HepG2 (cell line): Measurements from ENCODE around the gene ARHGAP35. TPM values are rescaled to one million over a fixed set of nuclear protein-coding genes. Genes with fewer than 3 reads are reported as not detected.
A peak's percentile ranks its signal among the peaks of the same experiment; 100 is the strongest.

Experiments
- ATAC-seq: fragments of 200-7000 bp; cut with Tn5 transposase; 3 replicates; pipeline ENCODE4 v1.9.1; 2020; ENCODE audit warnings: mild to moderate bottlenecking, moderate library complexity
- BruUV-seq: library from RNA; stranded (reverse); fragments of 400-500 nt; replicated peaks from 2 replicates; lab custom pipeline; 2021; lab: Mats Ljungman, UMichigan
- CTCF ChIA-PET: fragments of 300-600 bp; formaldehyde crosslinking; extraction: SDS; loops from one replicate; lab custom pipeline; 2021; ENCODE audit warnings: low total read pairs, inconsistent platforms, low intra/inter-chr PET ratio; lab: Yijun Ruan, JAX
- POLR2A ChIA-PET: fragments of 350-600 bp; sonication (Branson Sonifier 250); formaldehyde crosslinking; loops from one replicate; lab custom pipeline; 2020; ENCODE audit warnings: antibody characterized with exemption, inconsistent platforms; lab: Yijun Ruan, JAX
- DNase-seq: peaks from one replicate; pipeline ENCODE4 v3.0.0-alpha.2; 2015; ENCODE audit warnings: low spot score
- FAIRE-seq: peaks from 3 replicates; lab custom pipeline; 2011; peaks lifted over from hg19 to GRCh38; lab: Jason Lieb, UNC
- H2AFZ ChIP-seq: one replicate; pipeline ENCODE4 v1.6.1; 2011; ENCODE audit warnings: low read length, inconsistent platforms
- H3K27ac ChIP-seq: fragments of 300-600 bp; 3 replicates; pipeline ENCODE4 v1.8.0; 2011; ENCODE audit warnings: mixed run types, mild to moderate bottlenecking, mixed read lengths, low read length, inconsistent platforms; ENCODE audit not compliant: insufficient read depth; ENCODE audit errors: extremely low read length
- H3K27me3 ChIP-seq, 2 experiments: fragments of 200-600 bp in 1 of 2; 2 replicates in 1 of 2; 3 replicates in 1 of 2; pipeline versions ENCODE4 v1.6.0 to v1.8.0; 2011; ENCODE audit warnings: low read length in 2 of 2, mild to moderate bottlenecking in 2 of 2, moderate library complexity in 2 of 2, inconsistent platforms in 1 of 2; ENCODE audit not compliant: insufficient read depth in 2 of 2, control insufficient read depth in 1 of 2
- H3K36me3 ChIP-seq, 2 experiments: fragments of 200-600 bp in 1 of 2; replicated peaks in 1 of 2; 2 replicates in 1 of 2; 3 replicates in 1 of 2; pipeline versions ENCODE4 v1.5.1 to v1.8.0; 2011; ENCODE audit warnings: low read length in 2 of 2, inconsistent platforms in 1 of 2; ENCODE audit not compliant: insufficient read depth in 2 of 2, control insufficient read depth in 1 of 2
- H3K4me1 ChIP-seq: 2 replicates; pipeline ENCODE4 v1.5.1; 2012; ENCODE audit warnings: low read length, inconsistent platforms; ENCODE audit not compliant: insufficient read depth
- H3K4me2 ChIP-seq: 2 replicates; pipeline ENCODE4 v1.6.0; 2011; ENCODE audit warnings: low read depth, low read length, inconsistent platforms
- H3K4me3 ChIP-seq, 3 experiments: fragments of 200-600 bp in 1 of 3; sonication (generic), shearing (Covaris generic) in 1 of 3; replicated peaks in 1 of 3; 2 replicates each; pipeline ENCODE4 v1.5.1; 2011 to 2016; ENCODE audit warnings: low read length in 3 of 3, inconsistent platforms in 2 of 3, low read depth in 2 of 3, mild to moderate bottlenecking in 2 of 3, control low read depth in 1 of 3, mixed read lengths in 1 of 3; ENCODE audit not compliant: insufficient read depth in 1 of 3
- H3K79me2 ChIP-seq: one replicate; pipeline ENCODE4 v1.6.1; 2011; ENCODE audit warnings: low read length, inconsistent platforms; ENCODE audit not compliant: insufficient read depth
- H3K9ac ChIP-seq: 2 replicates; pipeline ENCODE4 v1.6.0; 2011; ENCODE audit warnings: mild to moderate bottlenecking, low read depth, low read length, inconsistent platforms; ENCODE audit not compliant: insufficient read depth
- H3K9me3 ChIP-seq: 2 replicates; pipeline ENCODE4 v1.5.1; 2012; ENCODE audit warnings: mild to moderate bottlenecking, low read length
- H4K20me1 ChIP-seq: 2 replicates; pipeline ENCODE4 v1.6.0; 2011; ENCODE audit warnings: inconsistent platforms, mild to moderate bottlenecking, low read length, moderate library complexity; ENCODE audit not compliant: insufficient read depth
- ARHGAP35 ChIP-seq: sonication (generic); formaldehyde crosslinking; IDR thresholded peaks from 2 replicates; pipeline ENCODE4 v1.9.0; 2022; ENCODE audit warnings: mild to moderate bottlenecking, inconsistent platforms, moderate library complexity, missing genetic modification reagents, borderline replicate concordance
- CEBPG ChIP-seq: IDR thresholded peaks from 2 replicates; pipeline ENCODE4 v1.6.1; 2016
- ERF ChIP-seq: IDR thresholded peaks from 2 replicates; pipeline ENCODE4 v1.6.1; 2018; ENCODE audit warnings: missing biosample characterization, missing genetic modification reagents
- EZH2 ChIP-seq: conservative IDR thresholded peaks from 2 replicates; pipeline ENCODE4 v1.6.1; 2012; ENCODE audit warnings: mild to moderate bottlenecking, low read depth, low read length, moderate library complexity
- GRHL1 ChIP-seq: sonication (generic); formaldehyde crosslinking; conservative IDR thresholded peaks from 2 replicates; pipeline ENCODE4 v1.8.0; 2022; ENCODE audit warnings: missing genetic modification reagents
- KDM2A ChIP-seq: sonication (generic); formaldehyde crosslinking; IDR thresholded peaks from 2 replicates; pipeline ENCODE4 v1.4.0; 2020; ENCODE audit warnings: low read depth, missing genetic modification reagents, borderline replicate concordance
- LBX2 ChIP-seq: sonication (generic); formaldehyde crosslinking; IDR thresholded peaks from 2 replicates; pipeline ENCODE4 v1.5.0; 2020; ENCODE audit warnings: missing genetic modification reagents, mild to moderate bottlenecking, borderline replicate concordance
- MAZ ChIP-seq, 2 experiments: sonication (generic) in 1 of 2; formaldehyde crosslinking in 1 of 2; IDR thresholded peaks; 2 replicates each; pipeline versions ENCODE4 v1.5.0 to v1.6.1; 2012 to 2020; ENCODE audit warnings: low read depth in 2 of 2, mild to moderate bottlenecking in 2 of 2, borderline replicate concordance in 1 of 2, improper control_type of control experiment in 1 of 2, low read length in 1 of 2, missing genetic modification reagents in 1 of 2, moderate library complexity in 1 of 2
- MED8 ChIP-seq: sonication (generic); formaldehyde crosslinking; IDR thresholded peaks from 2 replicates; pipeline ENCODE4 v1.8.1; 2023; ENCODE audit warnings: mild to moderate bottlenecking, missing genetic modification reagents; ENCODE audit not compliant: insufficient replicate concordance
- MIER3 ChIP-seq: IDR thresholded peaks from 2 replicates; pipeline ENCODE4 v1.6.1; 2016; ENCODE audit warnings: missing compliant biosample characterization, borderline replicate concordance
- MZF1 ChIP-seq: sonication (generic); formaldehyde crosslinking; IDR thresholded peaks from 2 replicates; pipeline ENCODE4 v1.8.1; 2023; ENCODE audit warnings: mild to moderate bottlenecking, missing genetic modification reagents, borderline replicate concordance
- PCBP1 ChIP-seq: fragments of 200-400 bp; formaldehyde crosslinking; IDR thresholded peaks from 2 replicates; pipeline ENCODE4 v1.6.1; 2017; ENCODE audit warnings: mild to moderate bottlenecking, low read depth, low read length, borderline replicate concordance
- POLR2A ChIP-seq, 2 experiments: IDR thresholded peaks; 2 replicates each; pipeline ENCODE4 v1.6.1; 2011; ENCODE audit warnings: low read depth in 2 of 2, low read length in 2 of 2, mild to moderate bottlenecking in 1 of 2, moderate library complexity in 1 of 2; ENCODE audit not compliant: insufficient read depth in 1 of 2
- POLR2G ChIP-seq: fragments of 200-400 bp; formaldehyde crosslinking; IDR thresholded peaks from 2 replicates; pipeline ENCODE4 v1.6.1; 2018; ENCODE audit warnings: mild to moderate bottlenecking, low read depth, low read length, moderate library complexity
- TEAD3 ChIP-seq: optimal IDR thresholded peaks from 2 replicates; pipeline ENCODE3; 2016; ENCODE audit warnings: borderline replicate concordance
- ZFP90 ChIP-seq: sonication (generic); formaldehyde crosslinking; IDR thresholded peaks from 2 replicates; pipeline ENCODE4 v1.8.0; 2022; ENCODE audit warnings: missing genetic modification reagents, mild to moderate bottlenecking, inconsistent platforms, borderline replicate concordance
- ZNF232 ChIP-seq: sonication (generic); formaldehyde crosslinking; IDR thresholded peaks from 2 replicates; pipeline ENCODE4 v1.4.0; 2020; ENCODE audit warnings: missing genetic modification reagents, borderline replicate concordance
- ZNF446 ChIP-seq: sonication (generic); formaldehyde crosslinking; IDR thresholded peaks from 2 replicates; pipeline ENCODE4 v1.5.0; 2020; ENCODE audit warnings: mild to moderate bottlenecking, missing genetic modification reagents
- ZNF530 ChIP-seq: sonication (generic); formaldehyde crosslinking; IDR thresholded peaks from 2 replicates; pipeline ENCODE4 v1.5.0; 2020; ENCODE audit warnings: low read depth, mild to moderate bottlenecking, missing genetic modification reagents
- WGBS: methylation state at CpG from one replicate; pipeline ENCODE4 v1.1.6; 2017; ENCODE audit warnings: low lambda C conversion rate; 5-methylcytosine and 5-hydroxymethylcytosine counted together
- in situ Hi-C: cut with HindIII; loops from 2 replicates; pipeline ENCODE4 v1.10.0; 2017; ENCODE audit warnings: low pct_unique_long_range_greater_than_20kb; ENCODE audit not compliant: extremely low pct_ligation_motif_present
- intact Hi-C: fragments of 100-400 bp; cut with micrococcal nuclease; formaldehyde crosslinking; loops from one replicate; pipeline ENCODE4 v1.10.0; 2022; ENCODE audit not compliant: unreplicated experiment
- polyA plus RNA-seq, 8 experiments: library from polyadenylated mRNA; depleted of rRNA in 3 of 8; stranded (reverse) in 7 of 8; unstranded in 1 of 8; fragments of >200 nt; fragmentation: Illumina TruSeq in 4 of 8; extraction: Trizol in 4 of 8; gene quantifications; 2 replicates each; pipeline versions ENCODE4 v1.2.1 to v1.2.3, GENCODE V29; 2011 to 2016; ENCODE audit warnings: low read depth in 4 of 8, missing spikeins in 1 of 8, mixed read lengths in 1 of 8; ENCODE audit not compliant: insufficient read depth in 1 of 8
- total RNA-seq, 5 experiments: library from RNA; depleted of rRNA; stranded (reverse); fragments of >200 nt; fragmentation: Illumina TruSeq; extraction: Trizol; gene quantifications; 2 replicates each; pipeline ENCODE4 v1.2.3, GENCODE V29; 2016; ENCODE audit warnings: low read depth in 1 of 5

Gene ARHGAP35
- total and polyA plus RNA-seq, 2 of the 13 experiments (the other 11 are each of a cell fraction or from before 2014, with no cell fraction given): 30.1 to 30.2 TPM

GRCh38 chr19:46860125-46860845 is 512 bp upstream of the ARHGAP35 start (continued):
- 0 out of 2 replicates have a peak, but pooled peaks have one; percentile 48 for TF ChIP-seq LBX2 (CRISPR knock-in tag)

- DNase-seq (no peak), FAIRE-seq (no peak), ATAC-seq (no peak)
- Histone ChIP-seq H3K4me1 (peaks cover 68% of the 10 kb centered on the region), H3K27me3 (no peaks in the 10 kb centered on the region; a peak in 1 of 5 replicates), H4K20me1 (peaks cover 47% of the 10 kb centered on the region), H3K4me3 (peak overlapping the region; percentile 68 to 95 (median 86)), H3K9me3 (no peaks in the 10 kb centered on the region), H3K79me2 (peaks cover 56% of the 10 kb centered on the region), H3K9ac (peak overlapping the region; percentile 94), H3K4me2 (peak overlapping the region; percentile 97), H3K27ac (peak overlapping the region; percentile 100), H3K36me3 (no peaks in the 10 kb centered on the region; a peak in 1 of 5 replicates), H2AFZ (no peak overlapping the region)
- intact Hi-C loops: no loop called here
- ChIA-PET CTCF (no interaction called here), POLR2A (interaction anchor here (0.8 to 2.7 kb wide), 9 partner anchors 29 to 251 kb away, joined by 3 to 25 read pairs (median 4); partner anchors contain the start of genes SLC1A5 and ZC3H4)
- BruUV-seq: no TSS peak
- WGBS: under 1% methylated on average over 19 of the region's 19 CpGs
- in situ Hi-C loops: no loop called here
- TF ChIP-seq MZF1 (CRISPR knock-in tag): no peak
- no peak for TF ChIP-seq GRHL1
- no peak for TF ChIP-seq EZH2
- TF ChIP-seq PCBP1: no peak
- no peak for TF ChIP-seq MAZ (IDR thresholded peaks at IDR 0.05; ENCODE audit: borderline replicate concordance, low read depth, low read length)
- TF ChIP-seq MAZ (CRISPR knock-in tag; IDR thresholded peaks at IDR 0.05; ENCODE audit: low read depth): no peak
- TF ChIP-seq MED8: no peak
- no peak for TF ChIP-seq ZNF232
- TF ChIP-seq TEAD3: peak; percentile 22
- TF ChIP-seq KDM2A (CRISPR knock-in tag): no peak
- TF ChIP-seq POLR2A (IDR thresholded peaks at IDR 0.05; ENCODE audit: insufficient read depth in 1 of 2, low read depth in 2 of 2, low read length in 2 of 2): 0 out of 4 replicates have a peak, but pooled peaks of 1 of the 2 experiments have one; percentile 6
- no peak for TF ChIP-seq ARHGAP35 (CRISPR knock-in tag)
- peak; percentile 36 for TF ChIP-seq POLR2G
- no peak for TF ChIP-seq MIER3 (CRISPR knock-in tag)
- no peak for TF ChIP-seq CEBPG (CRISPR knock-in tag)
- 0 out of 2 replicates have a peak, but pooled peaks have one; percentile 30 for TF ChIP-seq ZFP90 (CRISPR knock-in tag)
- no peak for TF ChIP-seq ZNF446 (CRISPR knock-in tag)
- peak; percentile 30; the same call in 1 of the 2 replicates for TF ChIP-seq ERF
- no peak for TF ChIP-seq ZNF530 (CRISPR knock-in tag)
Measured at GRCh38 chr19:46861691-46862502, 1.1 kb downstream of the ARHGAP35 start.
